ENCODE data around the gene RAB11FIP4. TPM values are rescaled to one million over a fixed set of nuclear protein-coding genes. Genes with fewer than 3 reads are reported as not detected.

RAB11FIP4 gene
- total and polyA plus RNA-seq, 2 of the 13 experiments (the other 11 are each of a cell fraction or from before 2014, with no cell fraction given) = 28.0 to 89.3 TPM

DNA sequence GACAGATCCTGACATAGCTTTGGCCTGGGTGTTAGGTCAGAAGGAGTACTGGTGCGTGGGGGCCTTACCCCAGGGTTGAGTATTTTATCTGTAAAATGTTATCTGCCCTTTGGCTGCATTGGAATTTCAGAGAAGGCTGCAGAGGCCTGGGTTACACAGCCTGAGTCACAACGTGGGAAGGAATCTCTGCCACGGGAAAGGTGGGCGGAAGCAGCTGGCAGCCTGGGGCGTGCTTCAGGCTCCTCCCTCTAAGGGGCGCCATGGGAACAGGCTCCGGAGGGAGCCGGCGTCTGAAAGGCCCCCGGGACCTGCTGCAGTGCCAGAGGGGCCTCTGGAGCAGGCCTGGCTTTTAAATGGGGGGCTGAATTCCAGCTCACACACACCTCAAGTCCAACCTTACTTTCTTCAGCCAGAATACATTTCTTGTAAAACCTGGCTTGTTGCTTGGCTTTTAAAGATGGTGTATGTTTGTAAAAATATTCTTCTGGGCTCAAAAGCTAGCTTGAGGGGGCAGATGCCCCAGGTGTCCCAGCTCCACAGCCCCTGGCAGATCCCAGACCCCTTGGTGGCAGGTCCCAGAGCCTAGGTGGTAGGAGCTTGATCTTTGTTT lies 142.2 kb downstream of the RAB11FIP4 start:
- WGBS (ENCODE audit: low lambda C conversion rate) = 46% methylated on average over 1 of the region's 10 CpGs
- CTCF ChIA-PET (ENCODE audit: low intra/inter-chr PET ratio, low total read pairs) = interaction anchor here (0.7 kb wide), 1 partner anchor 309 kb away, joined by 3 read pairs; no protein-coding TSS in a partner anchor
- POLR2A ChIA-PET = interaction anchor here (2.2 kb wide), 1 partner anchor 16 kb away, joined by 6 read pairs; no protein-coding TSS in a partner anchor
- intact Hi-C loops (cut with micrococcal nuclease; ENCODE audit: unreplicated experiment) (no loop called here), in situ Hi-C loops (cut with HindIII; ENCODE audit: extremely low pct_ligation_motif_present, low pct_unique_long_range_greater_than_20kb) (no loop called here)
- H3K36me3 ChIP-seq (replicated peaks in 1 of 2; ENCODE audit: control insufficient read depth in 1 of 2, insufficient read depth in 2 of 2, low read length in 2 of 2) = peaks cover 22 to 38% of the 10 kb centered on the region in 2 experiments; a peak in 4 of 5 replicates
- H3K79me2 ChIP-seq (ENCODE audit: insufficient read depth, low read length) = no peaks in the 10 kb centered on the region
- peaks cover 14% of the 10 kb centered on the region for H3K4me1 ChIP-seq (ENCODE audit: insufficient read depth, low read length)
- DNase-seq (ENCODE audit: low spot score) = no peak
- H3K9ac ChIP-seq (ENCODE audit: insufficient read depth, low read depth, low read length) = no peak overlapping the region
- no peak for FAIRE-seq
- H3K4me2 ChIP-seq (ENCODE audit: low read depth, low read length) = no peak overlapping the region
- H3K9me3 ChIP-seq (ENCODE audit: low read length) = no peaks in the 10 kb centered on the region
- H2AFZ ChIP-seq (ENCODE audit: low read length) = no peak overlapping the region
- H4K20me1 ChIP-seq (ENCODE audit: insufficient read depth, low read length) = no peaks in the 10 kb centered on the region
- no peak overlapping the region for H3K27ac ChIP-seq (ENCODE audit: extremely low read length, insufficient read depth, low read length)
- ATAC-seq = no peak
- BruUV-seq (replicated peaks) = no TSS peak
- peak; percentile 39 for TF ChIP-seq AGO2 (optimal IDR thresholded peaks at IDR 0.05; ENCODE audit: low read depth, low read length)
- TF ChIP-seq RBM22 (optimal IDR thresholded peaks at IDR 0.05; ENCODE audit: low read length) = peak; percentile 14
- no peak for TF ChIP-seq TBX3 (IDR thresholded peaks at IDR 0.05; ENCODE audit: borderline replicate concordance)
- TF ChIP-seq, protein P1, sequence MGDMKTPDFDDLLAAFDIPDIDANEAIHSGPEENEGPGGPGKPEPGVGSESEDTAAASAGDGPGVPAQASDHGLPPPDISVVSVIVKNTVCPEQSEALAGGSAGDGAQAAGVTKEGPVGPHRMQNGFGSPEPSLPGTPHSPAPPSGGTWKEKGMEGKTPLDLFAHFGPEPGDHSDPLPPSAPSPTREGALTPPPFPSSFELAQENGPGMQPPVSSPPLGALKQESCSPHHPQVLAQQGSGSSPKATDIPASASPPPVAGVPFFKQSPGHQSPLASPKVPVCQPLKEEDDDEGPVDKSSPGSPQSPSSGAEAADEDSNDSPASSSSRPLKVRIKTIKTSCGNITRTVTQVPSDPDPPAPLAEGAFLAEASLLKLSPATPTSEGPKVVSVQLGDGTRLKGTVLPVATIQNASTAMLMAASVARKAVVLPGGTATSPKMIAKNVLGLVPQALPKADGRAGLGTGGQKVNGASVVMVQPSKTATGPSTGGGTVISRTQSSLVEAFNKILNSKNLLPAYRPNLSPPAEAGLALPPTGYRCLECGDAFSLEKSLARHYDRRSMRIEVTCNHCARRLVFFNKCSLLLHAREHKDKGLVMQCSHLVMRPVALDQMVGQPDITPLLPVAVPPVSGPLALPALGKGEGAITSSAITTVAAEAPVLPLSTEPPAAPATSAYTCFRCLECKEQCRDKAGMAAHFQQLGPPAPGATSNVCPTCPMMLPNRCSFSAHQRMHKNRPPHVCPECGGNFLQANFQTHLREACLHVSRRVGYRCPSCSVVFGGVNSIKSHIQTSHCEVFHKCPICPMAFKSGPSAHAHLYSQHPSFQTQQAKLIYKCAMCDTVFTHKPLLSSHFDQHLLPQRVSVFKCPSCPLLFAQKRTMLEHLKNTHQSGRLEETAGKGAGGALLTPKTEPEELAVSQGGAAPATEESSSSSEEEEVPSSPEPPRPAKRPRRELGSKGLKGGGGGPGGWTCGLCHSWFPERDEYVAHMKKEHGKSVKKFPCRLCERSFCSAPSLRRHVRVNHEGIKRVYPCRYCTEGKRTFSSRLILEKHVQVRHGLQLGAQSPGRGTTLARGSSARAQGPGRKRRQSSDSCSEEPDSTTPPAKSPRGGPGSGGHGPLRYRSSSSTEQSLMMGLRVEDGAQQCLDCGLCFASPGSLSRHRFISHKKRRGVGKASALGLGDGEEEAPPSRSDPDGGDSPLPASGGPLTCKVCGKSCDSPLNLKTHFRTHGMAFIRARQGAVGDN (CRISPR knock-in tag; IDR thresholded peaks at IDR 0.05) = peak; percentile 29; the same call in 1 of the 2 replicates
- TF ChIP-seq, protein P2, sequence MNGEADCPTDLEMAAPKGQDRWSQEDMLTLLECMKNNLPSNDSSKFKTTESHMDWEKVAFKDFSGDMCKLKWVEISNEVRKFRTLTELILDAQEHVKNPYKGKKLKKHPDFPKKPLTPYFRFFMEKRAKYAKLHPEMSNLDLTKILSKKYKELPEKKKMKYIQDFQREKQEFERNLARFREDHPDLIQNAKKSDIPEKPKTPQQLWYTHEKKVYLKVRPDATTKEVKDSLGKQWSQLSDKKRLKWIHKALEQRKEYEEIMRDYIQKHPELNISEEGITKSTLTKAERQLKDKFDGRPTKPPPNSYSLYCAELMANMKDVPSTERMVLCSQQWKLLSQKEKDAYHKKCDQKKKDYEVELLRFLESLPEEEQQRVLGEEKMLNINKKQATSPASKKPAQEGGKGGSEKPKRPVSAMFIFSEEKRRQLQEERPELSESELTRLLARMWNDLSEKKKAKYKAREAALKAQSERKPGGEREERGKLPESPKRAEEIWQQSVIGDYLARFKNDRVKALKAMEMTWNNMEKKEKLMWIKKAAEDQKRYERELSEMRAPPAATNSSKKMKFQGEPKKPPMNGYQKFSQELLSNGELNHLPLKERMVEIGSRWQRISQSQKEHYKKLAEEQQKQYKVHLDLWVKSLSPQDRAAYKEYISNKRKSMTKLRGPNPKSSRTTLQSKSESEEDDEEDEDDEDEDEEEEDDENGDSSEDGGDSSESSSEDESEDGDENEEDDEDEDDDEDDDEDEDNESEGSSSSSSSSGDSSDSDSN (CRISPR knock-in tag; IDR thresholded peaks at IDR 0.05) = no peak
- no peak for TF ChIP-seq GATAD2A (CRISPR knock-in tag; IDR thresholded peaks at IDR 0.05)
- peak; percentile 72 for TF ChIP-seq STAG1 (CRISPR knock-in tag; IDR thresholded peaks at IDR 0.05)
- TF ChIP-seq, protein P3, sequence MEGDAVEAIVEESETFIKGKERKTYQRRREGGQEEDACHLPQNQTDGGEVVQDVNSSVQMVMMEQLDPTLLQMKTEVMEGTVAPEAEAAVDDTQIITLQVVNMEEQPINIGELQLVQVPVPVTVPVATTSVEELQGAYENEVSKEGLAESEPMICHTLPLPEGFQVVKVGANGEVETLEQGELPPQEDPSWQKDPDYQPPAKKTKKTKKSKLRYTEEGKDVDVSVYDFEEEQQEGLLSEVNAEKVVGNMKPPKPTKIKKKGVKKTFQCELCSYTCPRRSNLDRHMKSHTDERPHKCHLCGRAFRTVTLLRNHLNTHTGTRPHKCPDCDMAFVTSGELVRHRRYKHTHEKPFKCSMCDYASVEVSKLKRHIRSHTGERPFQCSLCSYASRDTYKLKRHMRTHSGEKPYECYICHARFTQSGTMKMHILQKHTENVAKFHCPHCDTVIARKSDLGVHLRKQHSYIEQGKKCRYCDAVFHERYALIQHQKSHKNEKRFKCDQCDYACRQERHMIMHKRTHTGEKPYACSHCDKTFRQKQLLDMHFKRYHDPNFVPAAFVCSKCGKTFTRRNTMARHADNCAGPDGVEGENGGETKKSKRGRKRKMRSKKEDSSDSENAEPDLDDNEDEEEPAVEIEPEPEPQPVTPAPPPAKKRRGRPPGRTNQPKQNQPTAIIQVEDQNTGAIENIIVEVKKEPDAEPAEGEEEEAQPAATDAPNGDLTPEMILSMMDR (CRISPR knock-in tag; IDR thresholded peaks at IDR 0.05) = peak; percentile 67
- no peak for TF ChIP-seq MAF1 (CRISPR knock-in tag; IDR thresholded peaks at IDR 0.05; ENCODE audit: borderline replicate concordance)
- no peak for TF ChIP-seq SMAD1 (CRISPR knock-in tag; IDR thresholded peaks at IDR 0.05; ENCODE audit: borderline replicate concordance, low read depth)
- TF ChIP-seq NFE2 (CRISPR knock-in tag; IDR thresholded peaks at IDR 0.05) = no peak
- peak; percentile 40 for TF ChIP-seq RAD21 (CRISPR knock-in tag; IDR thresholded peaks at IDR 0.05)
- no peak overlapping the region for H3K4me3 ChIP-seq (replicated peaks in 1 of 3; ENCODE audit: insufficient read depth in 1 of 3, low read depth in 2 of 3, low read length in 3 of 3)
- H3K27me3 ChIP-seq (ENCODE audit: control insufficient read depth in 1 of 2, insufficient read depth in 2 of 2, low read length in 2 of 2) = no peaks in the 10 kb centered on the region

All from HepG2 (cell line).